Urinary bladder (tissue), 4 donors: ENCODE results near the gene MTUS2. TPM values are rescaled to one million over a fixed set of nuclear protein-coding genes. Genes with fewer than 3 reads are reported as not detected.
"Not testable (repeated sequence)": the region's sequence is repeated elsewhere in the genome, so short reads cannot be mapped to it uniquely, and the experiment has no call there.

ENCODE experiments used
- DNase-seq: peaks from one replicate; pipeline ENCODE4 v3.0.0-alpha.2; 2015; ENCODE audit errors: extremely low spot score
- H3K27ac ChIP-seq: one replicate; pipeline ENCODE4 v1.5.1; 2013; ENCODE audit warnings: low read depth, mild to moderate bottlenecking, moderate library complexity
- H3K36me3 ChIP-seq: one replicate; pipeline ENCODE4 v1.6.1; 2013; ENCODE audit warnings: mild to moderate bottlenecking, moderate library complexity; ENCODE audit not compliant: insufficient read depth
- H3K4me1 ChIP-seq: one replicate; pipeline ENCODE4 v1.6.1; 2013; ENCODE audit warnings: mild to moderate bottlenecking, moderate library complexity; ENCODE audit not compliant: insufficient read depth
- H3K4me3 ChIP-seq: one replicate; pipeline ENCODE4 v1.5.1; 2013; ENCODE audit warnings: low read depth, low read length
- WGBS: extraction: QIAGEN DNeasy Blood & Tissue Kit; methylation state at CpG from one replicate; pipeline ENCODE4 v1.1.7; 2013; 5-methylcytosine and 5-hydroxymethylcytosine counted together
- polyA plus RNA-seq: library from polyadenylated mRNA; stranded (reverse); fragments of 200-250 nt; gene quantifications from one replicate; pipeline ENCODE4 v1.2.3, GENCODE V29; 2013
- total RNA-seq: library from RNA; depleted of rRNA; stranded (reverse); fragments of >200 nt; gene quantifications from one replicate; pipeline ENCODE4 v1.2.3, GENCODE V29; 2014
- donor health status: healthy with polysubstance abuse.
- donor health status: healthy.

Gene MTUS2
- total and polyA plus RNA-seq, 2 donors: 0.25 to 1.4 TPM

GRCh38 chr13:29310806-29311205 lies 490.7 kb downstream of the MTUS2 start:
- no peaks in the 10 kb centered on the region for H3K4me1 ChIP-seq
- WGBS: 78% methylated on average over 2 of the region's 2 CpGs
- DNase-seq: no peak

GRCh38 chr13:29315847-29316246 lies 495.7 kb downstream of the MTUS2 start:
- no peaks in the 10 kb centered on the region for H3K4me1 ChIP-seq
- no peaks in the 10 kb centered on the region for H3K36me3 ChIP-seq
- H3K27ac ChIP-seq: no peak overlapping the region
- H3K4me3 ChIP-seq: no peak overlapping the region
- no peak for DNase-seq
- 79% methylated on average over 2 of the region's 2 CpGs for WGBS

More at GRCh38 chr13:29310806-29311205, 490.7 kb downstream of the MTUS2 start:
- Histone ChIP-seq H3K4me3 (no peak overlapping the region), H3K36me3 (no peaks in the 10 kb centered on the region), H3K27ac (no peak overlapping the region)

DNA sequence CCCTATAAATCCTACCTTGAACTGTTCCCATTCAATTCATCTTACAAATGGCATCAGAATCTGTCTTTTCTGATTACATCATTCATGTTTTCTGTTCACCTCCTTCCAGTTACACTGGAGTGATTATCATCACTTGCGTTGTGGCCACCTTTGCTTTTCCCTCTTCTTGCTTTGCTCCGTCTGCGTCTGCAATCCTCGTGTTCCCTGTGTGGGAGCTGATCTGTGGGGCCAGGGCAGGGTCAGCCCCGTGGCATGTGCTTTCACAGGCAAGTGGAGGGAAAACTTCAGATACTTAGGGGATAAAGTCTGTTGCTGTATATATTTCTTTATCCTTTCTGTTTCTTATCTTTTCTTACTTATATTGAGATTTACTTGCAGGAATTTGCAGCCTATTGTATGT lies 497.7 kb downstream of the MTUS2 start:
- WGBS: 41% methylated on average over 5 of the region's 5 CpGs
- Histone ChIP-seq H3K4me1 (no peaks in the 10 kb centered on the region), H3K36me3 (no peaks in the 10 kb centered on the region), H3K4me3 (no peak overlapping the region), H3K27ac (no peak overlapping the region)
- no peak for DNase-seq

- WGBS: 37% methylated on average over 6 of the region's 6 CpGs
- Histone ChIP-seq H3K4me1 (no peaks in the 10 kb centered on the region), H3K4me3 (no peak overlapping the region), H3K36me3 (no peaks in the 10 kb centered on the region), H3K27ac (no peak overlapping the region)
- DNase-seq: no peak
These were observed 498.6 kb downstream of the MTUS2 start for GRCh38 chr13:29318741-29319140.

DNA sequence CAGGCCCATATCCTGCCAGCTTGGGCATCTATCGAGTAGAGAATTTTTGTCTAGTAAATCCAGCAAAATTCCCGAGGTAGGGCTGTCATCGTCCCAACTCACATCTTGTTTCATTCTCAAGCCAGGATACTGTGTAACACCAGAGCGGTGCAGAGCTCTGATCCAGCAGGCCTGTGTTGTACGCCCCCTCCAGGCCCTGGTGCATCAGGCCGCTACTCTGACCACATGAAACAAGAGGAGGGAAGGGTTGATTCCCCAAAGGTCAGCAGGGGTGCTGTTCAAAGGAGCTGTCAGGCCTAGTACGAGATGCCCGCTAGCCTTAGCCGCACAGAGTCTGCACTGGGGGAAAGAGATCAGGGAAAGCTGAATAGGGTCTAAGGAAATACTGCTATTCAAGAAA lies 499.3 kb downstream of the MTUS2 start:
- WGBS: 81% methylated on average over 9 of the region's 9 CpGs
- no peak overlapping the region for H3K4me3 ChIP-seq
- H3K4me1 ChIP-seq: no peaks in the 10 kb centered on the region
- no peaks in the 10 kb centered on the region for H3K36me3 ChIP-seq
- DNase-seq: no peak
- H3K27ac ChIP-seq: no peak overlapping the region

DNA sequence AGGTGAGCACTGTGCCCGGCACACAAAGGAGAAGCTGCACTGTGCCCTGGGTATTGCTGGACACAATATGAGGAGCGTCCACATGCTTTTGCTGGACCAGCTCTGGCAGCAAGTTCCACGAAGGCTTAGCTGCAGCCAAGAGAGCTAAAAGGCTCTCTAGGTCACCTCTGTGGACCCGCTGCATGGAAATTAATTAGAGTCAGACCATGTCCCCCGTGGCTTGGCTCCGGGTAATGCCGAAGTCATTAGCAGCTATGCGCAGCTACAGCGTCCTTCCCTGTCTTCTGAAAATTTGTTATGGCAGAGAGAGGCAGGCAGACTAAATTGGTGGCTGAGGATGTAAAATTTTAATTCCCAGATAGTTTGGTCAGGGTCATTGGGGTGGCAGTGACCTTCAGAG lies 503.8 kb downstream of the MTUS2 start:
- Histone ChIP-seq H3K4me3 (no peak overlapping the region), H3K36me3 (no peaks in the 10 kb centered on the region), H3K4me1 (no peaks in the 10 kb centered on the region), H3K27ac (no peak overlapping the region)
- WGBS: 81% methylated on average over 9 of the region's 9 CpGs
- DNase-seq: no peak

GRCh38 chr13:29324601-29325000 lies 504.5 kb downstream of the MTUS2 start:
- Histone ChIP-seq H3K4me3 (no peak overlapping the region), H3K27ac (no peak overlapping the region), H3K4me1 (no peaks in the 10 kb centered on the region), H3K36me3 (no peaks in the 10 kb centered on the region)
- 81% methylated on average over 1 of the region's 1 CpG for WGBS
- no peak for DNase-seq

DNA sequence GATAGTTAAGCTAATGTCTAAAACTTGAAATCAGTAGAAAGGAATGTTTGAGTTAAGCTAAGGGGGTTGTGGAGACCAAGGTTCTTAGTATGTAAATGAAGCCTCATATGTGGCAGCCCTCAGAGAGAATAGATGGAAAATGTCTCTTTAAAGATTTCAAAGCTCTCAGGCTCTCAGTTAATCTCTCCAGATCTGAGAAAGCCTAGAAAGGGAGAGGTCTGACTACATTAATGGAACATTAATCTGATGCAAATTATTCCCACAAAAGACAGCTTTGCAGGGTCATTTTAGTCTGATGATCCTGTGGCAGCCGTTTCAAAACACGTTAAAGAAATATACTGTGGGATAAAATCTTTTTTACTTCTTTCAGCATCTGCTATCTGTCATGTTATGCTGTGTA lies 508.4 kb downstream of the MTUS2 start:
- H3K36me3 ChIP-seq: no peaks in the 10 kb centered on the region
- no peaks in the 10 kb centered on the region for H3K4me1 ChIP-seq
- peak; percentile 18 for DNase-seq
- 48% methylated on average over 2 of the region's 2 CpGs for WGBS
- H3K27ac ChIP-seq: no peak overlapping the region
- H3K4me3 ChIP-seq: no peak overlapping the region

- Histone ChIP-seq H3K36me3 (no peaks in the 10 kb centered on the region), H3K4me1 (no peaks in the 10 kb centered on the region), H3K27ac (no peak overlapping the region), H3K4me3 (no peak overlapping the region)
- DNase-seq: no peak
- WGBS: 80% methylated on average over 7 of the region's 7 CpGs
These were observed 516.2 kb downstream of the MTUS2 start for GRCh38 chr13:29336356-29336755.

DNA sequence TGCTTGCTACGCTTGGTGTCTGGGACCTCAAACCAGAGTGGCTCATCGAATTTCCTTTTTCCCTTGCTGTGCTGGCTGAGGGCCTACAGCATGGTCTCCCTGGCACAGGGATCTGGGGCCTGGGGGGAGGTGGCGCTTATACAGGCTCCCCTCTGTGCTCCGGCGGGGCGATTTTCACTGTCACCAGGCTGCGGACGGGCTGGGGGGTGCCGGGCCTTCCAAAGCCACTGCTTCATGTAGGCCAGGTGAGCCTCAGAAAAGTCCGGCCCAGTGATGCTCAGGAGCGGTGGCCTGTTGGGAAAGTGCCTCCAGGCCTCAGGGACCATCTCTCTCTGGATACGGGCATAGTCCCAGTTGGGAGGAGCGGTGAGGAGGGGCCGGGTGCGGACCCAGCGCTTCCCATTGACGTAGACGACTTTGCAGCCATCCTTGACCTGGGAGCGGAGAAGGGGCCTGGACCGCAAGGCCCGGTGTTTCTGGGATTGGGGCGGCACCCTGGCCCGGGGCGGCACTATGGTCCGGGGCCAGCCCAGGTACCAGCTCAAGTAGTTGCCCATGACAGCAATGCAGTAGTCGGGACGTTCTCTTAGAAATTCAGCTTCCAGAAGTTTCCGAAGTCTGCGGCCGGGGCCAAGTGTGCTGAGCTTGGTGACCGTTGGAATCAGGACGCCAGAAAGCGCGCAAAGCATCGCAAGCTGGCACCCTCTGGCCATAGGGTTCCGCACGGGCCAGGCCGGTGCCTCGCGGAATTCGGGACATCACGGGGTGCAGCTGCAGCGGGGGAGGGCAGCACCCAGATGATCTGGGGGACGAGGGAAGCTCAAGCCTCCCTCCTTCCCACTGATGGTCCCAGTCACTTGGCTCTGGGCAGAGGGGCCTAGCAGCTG lies 519.5 kb downstream of the MTUS2 start:
- DNase-seq: no peak
- no peak overlapping the region for H3K27ac ChIP-seq
- 96% methylated on average over 44 of the region's 44 CpGs for WGBS
- H3K4me1 ChIP-seq: no peaks in the 10 kb centered on the region
- no peaks in the 10 kb centered on the region for H3K36me3 ChIP-seq
- no peak overlapping the region for H3K4me3 ChIP-seq

DNA sequence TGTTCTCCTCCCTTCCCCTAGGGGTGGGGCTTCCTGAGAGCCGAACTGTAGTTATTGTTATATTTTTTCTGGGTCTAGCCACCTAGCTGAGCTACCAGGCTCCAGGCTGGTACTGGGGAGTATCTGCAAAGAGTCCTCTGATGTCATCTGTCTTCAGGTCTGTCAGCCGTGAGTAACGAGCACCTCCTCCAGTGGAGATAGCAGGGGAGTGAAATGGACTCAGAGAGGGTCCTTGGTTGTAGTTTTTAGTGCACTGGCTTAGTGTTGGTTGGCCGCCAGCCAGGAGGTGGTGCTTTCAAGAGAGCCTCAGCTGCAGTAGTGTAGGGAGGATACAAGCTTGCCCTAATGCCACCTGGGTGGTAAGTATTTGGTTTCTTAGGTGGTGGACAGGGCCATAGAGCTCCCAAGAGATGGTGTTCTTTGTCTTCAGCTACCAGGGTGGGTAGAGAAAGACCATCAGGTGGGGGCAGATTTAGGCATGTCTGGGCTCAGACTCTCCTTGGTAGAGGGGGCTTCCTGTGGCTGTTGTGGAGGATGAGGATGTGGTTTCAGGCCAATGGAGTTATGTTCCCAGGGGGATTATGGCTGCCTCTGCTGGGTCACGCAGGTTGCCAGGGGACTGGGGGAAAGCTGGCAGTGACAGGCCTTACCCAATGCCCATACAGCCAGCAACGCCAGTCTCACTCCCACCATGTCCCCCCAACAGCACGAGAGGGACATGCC lies 525.9 kb downstream of the MTUS2 start:
- not testable (repeated sequence) for H3K27ac ChIP-seq, H3K4me3 ChIP-seq, H3K36me3 ChIP-seq, DNase-seq, H3K4me1 ChIP-seq
- 77% methylated on average over 7 of the region's 7 CpGs for WGBS

- no peak overlapping the region for H3K27ac ChIP-seq
- H3K4me1 ChIP-seq: peaks cover 1% of the 10 kb centered on the region
- no peak for DNase-seq
- 69% methylated on average over 6 of the region's 6 CpGs for WGBS
- no peak overlapping the region for H3K4me3 ChIP-seq
- H3K36me3 ChIP-seq: no peaks in the 10 kb centered on the region
These were observed 534.9 kb downstream of the MTUS2 start for GRCh38 chr13:29355029-29355428.

DNA sequence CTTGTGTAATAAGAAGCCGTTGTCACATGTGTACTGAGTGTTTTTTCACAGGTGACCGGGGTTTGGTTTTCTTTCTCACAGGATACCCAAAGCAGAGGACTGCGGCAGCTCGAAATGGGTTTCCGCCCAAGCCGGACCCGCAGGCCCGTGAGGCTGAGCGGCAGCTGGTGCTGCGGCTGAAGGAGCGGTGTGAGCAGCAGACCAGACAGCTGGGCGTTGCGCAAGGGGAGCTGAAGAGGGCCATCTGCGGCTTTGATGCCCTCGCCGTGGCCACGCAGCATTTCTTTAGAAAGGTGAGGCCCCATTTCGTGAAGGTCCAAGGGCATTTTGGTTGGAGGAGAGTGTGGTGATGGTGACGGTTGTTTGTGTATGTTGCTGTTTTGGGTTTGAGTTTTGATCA lies 539.0 kb downstream of the MTUS2 start:
- H3K36me3 ChIP-seq: no peaks in the 10 kb centered on the region
- H3K4me3 ChIP-seq: no peak overlapping the region
- peaks cover 1% of the 10 kb centered on the region for H3K4me1 ChIP-seq
- H3K27ac ChIP-seq: no peak overlapping the region
- WGBS: 94% methylated on average over 19 of the region's 19 CpGs
- no peak for DNase-seq

DNA sequence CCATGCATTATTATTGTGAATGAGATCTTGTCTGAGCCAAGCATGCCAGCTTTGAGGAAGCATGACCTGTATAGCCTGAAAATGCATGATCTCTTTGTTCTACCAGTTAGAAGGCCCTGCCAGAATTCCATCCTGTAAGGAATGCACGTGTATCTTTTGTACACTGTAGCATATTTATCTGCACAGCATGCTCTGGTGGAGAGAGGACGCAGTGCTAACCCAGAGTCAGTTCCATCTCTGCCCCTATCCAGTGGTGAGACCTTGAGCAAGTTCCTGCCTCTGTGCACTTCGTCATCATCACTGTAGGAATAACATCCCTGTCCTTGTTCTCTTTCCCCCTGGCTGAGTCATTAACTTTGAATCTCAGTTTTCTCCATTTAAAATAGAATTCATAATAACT lies 541.6 kb downstream of the MTUS2 start:
- no peak overlapping the region for H3K4me3 ChIP-seq
- WGBS: 81% methylated on average over 3 of the region's 3 CpGs
- H3K27ac ChIP-seq: no peak overlapping the region
- no peak for DNase-seq
- H3K36me3 ChIP-seq: no peaks in the 10 kb centered on the region
- H3K4me1 ChIP-seq: no peaks in the 10 kb centered on the region
